H1 (cell line): ENCODE results near the gene HHAT. TPM values are rescaled to one million over a fixed set of nuclear protein-coding genes. Genes with fewer than 3 reads are reported as not detected.

Experiments
- CTCF ChIA-PET: fragments of 300-600 bp; sonication (Branson Sonifier 250); formaldehyde crosslinking; loops from one replicate; lab custom pipeline; 2021; ENCODE audit not compliant: partially characterized antibody; lab: Charles Lee
- POLR2A ChIA-PET: fragments of 300-600 bp; sonication (Branson Sonifier 250); formaldehyde crosslinking; loops from one replicate; lab custom pipeline; 2021; ENCODE audit warnings: inconsistent platforms; ENCODE audit not compliant: partially characterized antibody; lab: Charles Lee
- DNase-seq, 2 experiments: peaks; one replicate each; pipeline versions ENCODE4 v3.0.0 to v3.0.0-alpha.2; 2010 to 2022; ENCODE audit warnings: low spot score in 2 of 2, low read depth in 1 of 2, mixed read lengths in 1 of 2
- FAIRE-seq: peaks from 2 replicates; lab custom pipeline; 2011; peaks lifted over from hg19 to GRCh38; lab: Jason Lieb, UNC
- H2AFZ ChIP-seq: 2 replicates; pipeline ENCODE4 v1.8.1; 2012; ENCODE audit warnings: low read length, inconsistent platforms
- H2AK5ac ChIP-seq: 2 replicates; pipeline ENCODE4 v1.6.1; 2013; ENCODE audit warnings: low read depth, low read length
- H2BK120ac ChIP-seq: replicated peaks from 2 replicates; pipeline ENCODE3; 2013; ENCODE audit warnings: low read depth, low read length, inconsistent platforms
- H2BK12ac ChIP-seq: 2 replicates; pipeline ENCODE4 v1.6.1; 2013; ENCODE audit warnings: low read depth, low read length
- H2BK15ac ChIP-seq: 2 replicates; pipeline ENCODE4 v1.6.1; 2013; ENCODE audit warnings: low read length
- H2BK20ac ChIP-seq: 2 replicates; pipeline ENCODE4 v1.6.1; 2013; ENCODE audit warnings: low read length
- H2BK5ac ChIP-seq: 2 replicates; pipeline ENCODE4 v1.6.1; 2013; ENCODE audit warnings: low read depth, low read length
- H3K14ac ChIP-seq: 2 replicates; pipeline ENCODE4 v1.6.1; 2013; ENCODE audit warnings: inconsistent platforms; ENCODE audit not compliant: insufficient read length
- H3K18ac ChIP-seq: 2 replicates; pipeline ENCODE4 v1.6.1; 2013; ENCODE audit warnings: low read length; ENCODE audit errors: extremely low read depth
- H3K23ac ChIP-seq: 2 replicates; pipeline ENCODE4 v1.6.1; 2013; ENCODE audit warnings: inconsistent platforms; ENCODE audit not compliant: insufficient read length
- H3K23me2 ChIP-seq: 2 replicates; pipeline ENCODE4 v1.6.1; 2013; ENCODE audit warnings: low read depth, low read length
- H3K27ac ChIP-seq: 2 replicates; pipeline ENCODE4 v1.6.1; 2011; ENCODE audit warnings: low read depth, low read length, inconsistent platforms
- H3K27me3 ChIP-seq, 4 experiments: replicated peaks in 1 of 4; 1 replicate in 1 of 4; 2 replicates in 3 of 4; pipeline versions ENCODE4 v1.6.1 to v1.8.1; 2011 to 2013; ENCODE audit warnings: low read length in 3 of 4, mild to moderate bottlenecking in 3 of 4, inconsistent platforms in 2 of 4, mixed read lengths in 2 of 4, moderate library complexity in 1 of 4; ENCODE audit not compliant: control insufficient read depth in 3 of 4, insufficient read depth in 3 of 4; ENCODE audit errors: extremely low read depth in 1 of 4
- H3K36me3 ChIP-seq, 4 experiments: 2 replicates each; pipeline versions ENCODE4 v1.6.1 to v1.8.1; 2011 to 2013; ENCODE audit warnings: mild to moderate bottlenecking in 4 of 4, low read length in 3 of 4, moderate library complexity in 2 of 4, control low read depth in 1 of 4, inconsistent platforms in 1 of 4; ENCODE audit not compliant: insufficient read depth in 4 of 4, control insufficient read depth in 2 of 4
- H3K4ac ChIP-seq: replicated peaks from 2 replicates; pipeline ENCODE3; 2013; ENCODE audit warnings: low read length, low read depth, mixed read lengths, inconsistent platforms; ENCODE audit not compliant: insufficient read length
- H3K4me1 ChIP-seq, 4 experiments: replicated peaks in 1 of 4; 1 replicate in 1 of 4; 2 replicates in 3 of 4; pipeline versions ENCODE4 v1.6.1 to v1.8.1; 2011 to 2013; ENCODE audit warnings: low read length in 3 of 4, inconsistent platforms in 2 of 4, mixed read lengths in 1 of 4; ENCODE audit not compliant: insufficient read depth in 4 of 4, control insufficient read depth in 3 of 4
- H3K4me2 ChIP-seq, 2 experiments: 2 replicates each; pipeline versions ENCODE4 v1.6.1 to v1.8.1; 2011 to 2013; ENCODE audit warnings: low read depth in 2 of 2, low read length in 2 of 2, control low read depth in 1 of 2, inconsistent platforms in 1 of 2, mild to moderate bottlenecking in 1 of 2; ENCODE audit not compliant: insufficient read depth in 1 of 2
- H3K4me3 ChIP-seq, 4 experiments: fragments of 200-600, 300-600 bp in 1 of 4; sonication (generic), shearing (Covaris generic), sonication (Bioruptor Twin) in 1 of 4; 2 replicates each; pipeline versions ENCODE4 v1.5.1 to v1.8.1; 2011 to 2016; ENCODE audit warnings: low read length in 4 of 4, low read depth in 3 of 4, control low read depth in 2 of 4, inconsistent platforms in 2 of 4, mild to moderate bottlenecking in 2 of 4, mixed read lengths in 1 of 4, moderate library complexity in 1 of 4; ENCODE audit not compliant: insufficient read depth in 2 of 4; ENCODE audit errors: extremely low read depth in 1 of 4
- H3K56ac ChIP-seq: replicated peaks from 2 replicates; pipeline ENCODE3; 2013; ENCODE audit warnings: low read depth, mild to moderate bottlenecking, mixed read lengths, low read length, inconsistent platforms; ENCODE audit not compliant: insufficient read length
- H3K79me1 ChIP-seq: 2 replicates; pipeline ENCODE4 v1.6.1; 2013; ENCODE audit warnings: low read depth, low read length, control low read depth
- H3K79me2 ChIP-seq, 2 experiments: 2 replicates each; pipeline versions ENCODE4 v1.6.1 to v1.8.1; 2012 to 2013; ENCODE audit warnings: low read length in 2 of 2, mild to moderate bottlenecking in 2 of 2, inconsistent platforms in 1 of 2; ENCODE audit not compliant: insufficient read depth in 2 of 2, control insufficient read depth in 1 of 2
- H3K9ac ChIP-seq, 4 experiments: replicated peaks in 1 of 4; 1 replicate in 1 of 4; 2 replicates in 3 of 4; pipeline versions ENCODE4 v1.6.1 to v1.8.1; 2011 to 2013; ENCODE audit warnings: low read depth in 3 of 4, low read length in 3 of 4, control low read depth in 2 of 4, mild to moderate bottlenecking in 2 of 4, moderate library complexity in 2 of 4, inconsistent platforms in 1 of 4; ENCODE audit errors: extremely low read depth in 1 of 4
- H3K9me3 ChIP-seq, 2 experiments: 2 replicates each; pipeline versions ENCODE4 v1.6.1 to v1.8.1; 2012 to 2013; ENCODE audit warnings: mild to moderate bottlenecking in 2 of 2, moderate library complexity in 2 of 2, control low read depth in 1 of 2, inconsistent platforms in 1 of 2, low read depth in 1 of 2, low read length in 1 of 2, mixed read lengths in 1 of 2; ENCODE audit not compliant: insufficient read depth in 2 of 2
- H4K20me1 ChIP-seq, 2 experiments: replicated peaks in 1 of 2; 2 replicates each; pipeline versions ENCODE3 to v1.8.1; 2011 to 2013; ENCODE audit warnings: inconsistent platforms in 2 of 2, low read length in 2 of 2, mild to moderate bottlenecking in 1 of 2; ENCODE audit not compliant: insufficient read depth in 2 of 2, control insufficient read depth in 1 of 2
- H4K5ac ChIP-seq: 2 replicates; pipeline ENCODE4 v1.6.1; 2013; ENCODE audit warnings: low read length, low read depth, mixed read lengths, inconsistent platforms; ENCODE audit not compliant: insufficient read length
- H4K8ac ChIP-seq: 2 replicates; pipeline ENCODE4 v1.8.0; 2013; ENCODE audit warnings: mild to moderate bottlenecking, moderate library complexity, low read length, inconsistent platforms; ENCODE audit not compliant: insufficient read depth; ENCODE audit errors: extremely low read depth
- H4K91ac ChIP-seq: replicated peaks from 2 replicates; pipeline ENCODE3; 2013; ENCODE audit warnings: low read length, mixed read lengths, inconsistent platforms; ENCODE audit not compliant: insufficient read length
- EGR1 ChIP-seq: IDR thresholded peaks from 2 replicates; pipeline ENCODE4 v1.6.1; 2011; ENCODE audit warnings: low read depth, low read length, borderline replicate concordance
- JUN ChIP-seq: IDR thresholded peaks from 2 replicates; pipeline ENCODE4 v1.6.1; 2011; ENCODE audit warnings: low read depth, mild to moderate bottlenecking, improper control_type of control experiment, low read length
- POLR2A ChIP-seq, 2 experiments: IDR thresholded peaks; 1 replicate in 1 of 2; 2 replicates in 1 of 2; pipeline ENCODE4 v1.6.1; 2011; ENCODE audit warnings: low read depth in 2 of 2, low read length in 2 of 2, mild to moderate bottlenecking in 2 of 2; ENCODE audit errors: control extremely low read depth in 1 of 2
- SIX5 ChIP-seq: IDR thresholded peaks from 2 replicates; pipeline ENCODE4 v1.6.1; 2011; ENCODE audit warnings: mild to moderate bottlenecking, low read depth, low read length
- TAF7 ChIP-seq: optimal IDR thresholded peaks from 2 replicates; pipeline ENCODE3; 2011; ENCODE audit warnings: low read depth, mild to moderate bottlenecking, inconsistent platforms, low read length, moderate library complexity, borderline replicate concordance
- WGBS, 2 experiments: shearing (Covaris generic) in 1 of 2; methylation state at CpG; one replicate each; pipeline versions ENCODE4 v1.1.6 to v1.1.7; 2013 to 2015; ENCODE audit warnings: low lambda C conversion rate in 2 of 2, mixed read lengths in 2 of 2, inconsistent platforms in 1 of 2, low coverage in 1 of 2, missing lambda C conversion rate in 1 of 2; ENCODE audit not compliant: insufficient replicate concordance in 2 of 2, insufficient coverage in 1 of 2, insufficient read length in 1 of 2; ENCODE audit errors: extremely low coverage in 1 of 2, missing lambda C conversion rate in 1 of 2; 5-methylcytosine and 5-hydroxymethylcytosine counted together
- polyA plus RNA-seq, 7 experiments: library from polyadenylated mRNA; depleted of rRNA in 3 of 7; stranded (reverse) in 5 of 7; unstranded in 2 of 7; fragments of >200 nt in 5 of 7; fragments of 200-250 nt in 2 of 7; gene quantifications; 1 replicate in 5 of 7; 2 replicates in 1 of 7; 4 replicates in 1 of 7; pipeline versions ENCODE4 v1.2.1 to v1.2.3, GENCODE V29; 2011 to 2013; ENCODE audit warnings: missing spikeins in 2 of 7, mixed read lengths in 2 of 7
- total RNA-seq: library from RNA; stranded (reverse); fragmentation: NEBNext Ultra II Directional; extraction: Animal tissue kit (Norgen Biotek cat#: 25700); gene quantifications from 2 replicates; pipeline ENCODE4 v1.2.1, GENCODE V29; 2021
- TF ChIP-seq, protein P1 (sequence below): IDR thresholded peaks from 2 replicates; pipeline ENCODE4 v1.6.1; 2011; ENCODE audit warnings: low read length, improper control_type of control experiment

The HHAT gene
- total and polyA plus RNA-seq, 2 of the 8 experiments (the other 6 are each of a cell fraction or from before 2014, with no cell fraction given), result 0.15 to 0.51 TPM

DNA sequence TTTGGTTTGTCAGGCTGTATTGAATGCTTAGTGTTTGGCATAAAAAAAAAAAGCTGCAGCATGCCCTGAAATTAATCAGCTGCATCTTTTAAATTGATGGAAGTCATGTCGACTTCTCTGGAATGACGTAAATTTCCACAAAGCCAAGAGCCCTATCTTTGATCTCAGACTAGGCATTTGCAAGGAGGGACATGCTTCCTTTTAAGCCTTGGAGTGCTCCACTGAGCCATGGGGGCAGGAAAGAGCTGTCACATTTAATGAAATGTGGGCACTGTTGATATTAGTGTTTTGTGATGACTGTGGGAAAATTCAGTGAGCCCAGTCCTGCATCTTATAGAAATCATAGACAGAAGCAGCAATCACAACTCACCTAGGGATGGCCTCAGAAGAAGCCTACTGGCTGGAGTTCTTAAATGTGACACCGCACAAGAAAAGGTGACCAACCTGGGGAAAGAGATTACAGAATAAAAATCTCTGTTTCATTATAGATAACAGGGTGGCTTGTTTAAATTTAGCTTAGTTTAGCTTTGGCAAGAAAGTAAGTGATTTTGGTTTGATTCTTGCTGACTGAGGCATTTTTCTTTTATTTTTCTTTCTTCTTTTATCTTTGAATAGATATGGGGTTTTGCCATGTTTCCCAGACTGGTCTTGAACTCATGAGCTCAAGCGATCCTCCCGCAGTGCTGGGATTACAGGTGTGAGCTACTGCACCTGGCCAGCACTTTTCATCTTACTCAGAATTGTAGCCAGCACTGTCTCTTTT is 188.2 kb downstream of the HHAT start:
- H2BK120ac ChIP-seq, result no peak overlapping the region
- no peak overlapping the region for H3K18ac ChIP-seq
- H4K20me1 ChIP-seq, result no peaks in the 10 kb centered on the region
- no peak overlapping the region for H2AK5ac ChIP-seq
- H3K4me1 ChIP-seq, result no peaks in the 10 kb centered on the region
- no peak overlapping the region for H3K23ac ChIP-seq
- FAIRE-seq, result no peak
- H3K27me3 ChIP-seq, result peaks cover 0 to 1% (median 0%) of the 10 kb centered on the region in 4 experiments; a peak in 1 of 7 replicates
- no peak overlapping the region for H2BK15ac ChIP-seq
- DNase-seq, result no peak
- no peak for TF ChIP-seq TAF7
- TF ChIP-seq POLR2A (IDR thresholded peaks at IDR 0.05; ENCODE audit: control extremely low read depth in 1 of 2, low read depth in 2 of 2, low read length in 2 of 2), result no peak
- TF ChIP-seq, protein P1, sequence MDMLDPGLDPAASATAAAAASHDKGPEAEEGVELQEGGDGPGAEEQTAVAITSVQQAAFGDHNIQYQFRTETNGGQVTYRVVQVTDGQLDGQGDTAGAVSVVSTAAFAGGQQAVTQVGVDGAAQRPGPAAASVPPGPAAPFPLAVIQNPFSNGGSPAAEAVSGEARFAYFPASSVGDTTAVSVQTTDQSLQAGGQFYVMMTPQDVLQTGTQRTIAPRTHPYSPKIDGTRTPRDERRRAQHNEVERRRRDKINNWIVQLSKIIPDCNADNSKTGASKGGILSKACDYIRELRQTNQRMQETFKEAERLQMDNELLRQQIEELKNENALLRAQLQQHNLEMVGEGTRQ, result no peak
- TF ChIP-seq EGR1, result no peak
- no peak for TF ChIP-seq SIX5
- TF ChIP-seq JUN, result no peak
- H3K56ac ChIP-seq, result no peak overlapping the region
- no peaks in the 10 kb centered on the region for H3K9me3 ChIP-seq
- 90% methylated on average over 5 of the region's 5 CpGs; no CpG with 5 or more reads in 1 of the 2 experiments for WGBS, 2 experiments
- CTCF ChIA-PET, result interaction anchor here (0.6 to 1.3 kb wide), 9 partner anchors 9 to 729 kb away, joined by 3 to 4 read pairs (median 3); no protein-coding TSS in a partner anchor
- no peak overlapping the region for H2BK20ac ChIP-seq
- H2AFZ ChIP-seq, result no peak overlapping the region
- H3K79me2 ChIP-seq, result no peaks in the 10 kb centered on the region
- no peak overlapping the region for H3K4ac ChIP-seq
- no peak overlapping the region for H4K5ac ChIP-seq
- H2BK12ac ChIP-seq, result no peak overlapping the region
- H2BK5ac ChIP-seq, result no peak overlapping the region
- no peaks in the 10 kb centered on the region for H3K79me1 ChIP-seq
- POLR2A ChIA-PET, result no interaction called here
- no peak overlapping the region for H3K4me2 ChIP-seq
- no peak overlapping the region for H3K27ac ChIP-seq
- H3K23me2 ChIP-seq, result no peaks in the 10 kb centered on the region
- no peaks in the 10 kb centered on the region for H3K36me3 ChIP-seq
- H3K9ac ChIP-seq, result no peak overlapping the region
- H4K91ac ChIP-seq, result no peak overlapping the region
- H4K8ac ChIP-seq, result no peak overlapping the region
- H3K14ac ChIP-seq, result no peak overlapping the region
- no peak overlapping the region for H3K4me3 ChIP-seq
